SK-N-SH treated with all-trans-retinoic acid at 6 μM for 48 hours (cell line): ENCODE data around the gene GRM7.

Experiments used
- ATAC-seq: fragments of 200-7000 bp; cut with Tn5 transposase; 3 replicates; pipeline ENCODE4 v1.9.1; 2020; ENCODE audit warnings: mild to moderate bottlenecking, moderate library complexity
- ARNTL ChIP-seq: fragments of 450-650 bp; formaldehyde crosslinking; IDR thresholded peaks from 2 replicates; pipeline ENCODE4 v1.5.0; 2020; ENCODE audit warnings: low read depth, mild to moderate bottlenecking, moderate library complexity, borderline replicate concordance
- BACH2 ChIP-seq: fragments of 250-450 bp; sonication (Bioruptor Pico); IDR thresholded peaks from 2 replicates; pipeline ENCODE4 v1.9.0; 2021; ENCODE audit warnings: mild to moderate bottlenecking, borderline replicate concordance
- CSDC2 ChIP-seq: fragments of 250-450 bp; sonication (Bioruptor Pico); IDR thresholded peaks from 2 replicates; pipeline ENCODE4 v1.5.0; 2020; ENCODE audit warnings: mild to moderate bottlenecking, moderate library complexity
- ESRRG ChIP-seq: fragments of 250-450 bp; sonication (Bioruptor Pico); IDR thresholded peaks from 2 replicates; pipeline ENCODE4 v1.6.1; 2021; ENCODE audit warnings: mild to moderate bottlenecking
- GLIS3 ChIP-seq: fragments of 250-450 bp; sonication (Bioruptor Pico); IDR thresholded peaks from 2 replicates; pipeline ENCODE4 v1.5.0; 2020; ENCODE audit warnings: mild to moderate bottlenecking, moderate library complexity
- ISL1 ChIP-seq: fragments of 250-450 bp; sonication (Bioruptor Pico); IDR thresholded peaks from 2 replicates; pipeline ENCODE4 v2.1.2; 2022; ENCODE audit warnings: mild to moderate bottlenecking, moderate library complexity
- PPARA ChIP-seq: fragments of 250-450 bp; sonication (Bioruptor Pico); IDR thresholded peaks from 2 replicates; pipeline ENCODE4 v1.5.0; 2020; ENCODE audit warnings: mild to moderate bottlenecking, borderline replicate concordance
- RARB ChIP-seq: fragments of 250-450 bp; sonication (Bioruptor Pico); IDR thresholded peaks from 2 replicates; pipeline ENCODE4 v1.8.0; 2021; ENCODE audit warnings: mild to moderate bottlenecking, moderate library complexity
- SNAI2 ChIP-seq: fragments of 250-450 bp; sonication (Bioruptor Pico); IDR thresholded peaks from 2 replicates; pipeline ENCODE4 v1.5.0; 2020; ENCODE audit warnings: mild to moderate bottlenecking, moderate library complexity
- TCF4 ChIP-seq: fragments of 250-450 bp; sonication (Bioruptor Pico); IDR thresholded peaks from 2 replicates; pipeline ENCODE4 v1.8.0; 2021; ENCODE audit warnings: mild to moderate bottlenecking, moderate library complexity, borderline replicate concordance
- TOX ChIP-seq: fragments of 250-450 bp; sonication (Bioruptor Pico); IDR thresholded peaks from 2 replicates; pipeline ENCODE4 v1.8.0; 2021; ENCODE audit warnings: mild to moderate bottlenecking, moderate library complexity, borderline replicate concordance
- ZC3H10 ChIP-seq: fragments of 250-450 bp; sonication (Bioruptor Pico); IDR thresholded peaks from 2 replicates; pipeline ENCODE4 v1.5.1; 2021; ENCODE audit warnings: mild to moderate bottlenecking, moderate library complexity
- ZFP30 ChIP-seq: fragments of 450-650 bp; formaldehyde crosslinking; IDR thresholded peaks from 2 replicates; pipeline ENCODE4 v1.5.0; 2022; ENCODE audit warnings: mild to moderate bottlenecking, moderate library complexity
- ZNF565 ChIP-seq: fragments of 450-650 bp; formaldehyde crosslinking; conservative IDR thresholded peaks from 2 replicates; pipeline ENCODE4 v1.5.0; 2020; ENCODE audit warnings: low read depth, mild to moderate bottlenecking, moderate library complexity
- ZNF70 ChIP-seq: fragments of 450-650 bp; formaldehyde crosslinking; IDR thresholded peaks from 2 replicates; pipeline ENCODE4 v1.5.0; 2020; ENCODE audit warnings: mild to moderate bottlenecking, moderate library complexity
- ZNF8 ChIP-seq: fragments of 450-650 bp; formaldehyde crosslinking; IDR thresholded peaks from 2 replicates; pipeline ENCODE4 v1.5.0; 2020; ENCODE audit warnings: mild to moderate bottlenecking, moderate library complexity
- TF ChIP-seq, protein P1 (sequence below): fragments of 250-450 bp; sonication (Bioruptor Pico); IDR thresholded peaks from 2 replicates; pipeline ENCODE4 v1.8.0; 2020; ENCODE audit warnings: mild to moderate bottlenecking, moderate library complexity, borderline replicate concordance
- TF ChIP-seq, protein P2 (sequence below): fragments of 250-450 bp; sonication (Bioruptor Pico); IDR thresholded peaks from 2 replicates; pipeline ENCODE4 v1.5.1; 2021; ENCODE audit warnings: mild to moderate bottlenecking, moderate library complexity
- TF ChIP-seq, protein P3 (sequence below): fragments of 250-450 bp; sonication (Bioruptor Pico); IDR thresholded peaks from 2 replicates; pipeline ENCODE4 v1.5.0; 2020; ENCODE audit warnings: mild to moderate bottlenecking, moderate library complexity
- TF ChIP-seq, protein P4 (sequence below): fragments of 250-450 bp; sonication (Bioruptor Pico); IDR thresholded peaks from 2 replicates; pipeline ENCODE4 v1.8.0; 2021; ENCODE audit warnings: low read depth, mild to moderate bottlenecking, moderate library complexity, borderline replicate concordance
- TF ChIP-seq, protein P5 (sequence below): fragments of 250-450 bp; sonication (Bioruptor Pico); IDR thresholded peaks from 2 replicates; pipeline ENCODE4 v1.5.1; 2020; ENCODE audit warnings: low read depth, mild to moderate bottlenecking, moderate library complexity

The GRM7 gene

DNA sequence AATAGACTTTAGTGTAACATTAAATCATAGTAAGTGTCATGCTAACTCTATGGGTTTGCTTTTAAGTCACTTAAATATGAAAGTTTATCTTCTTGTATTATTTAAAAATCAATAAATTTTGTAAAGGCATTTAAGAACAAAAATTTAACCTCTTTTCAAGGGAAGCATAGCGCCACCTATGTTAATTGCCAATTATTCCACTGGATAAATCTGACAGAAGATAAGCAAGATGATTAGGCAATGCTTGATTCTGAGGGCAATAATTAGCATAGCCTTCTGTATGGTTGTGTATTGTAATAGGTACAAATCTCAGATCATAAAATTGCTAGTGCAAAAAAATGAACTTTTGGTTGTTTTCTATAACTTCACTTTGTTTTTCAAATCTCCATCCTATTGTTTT is 560.1 kb downstream of the GRM7 start:
- TF ChIP-seq ZC3H10 (CRISPR knock-in tag) (no peak), ZFP30 (CRISPR knock-in tag) (no peak), ZNF70 (CRISPR knock-in tag) (no peak), GLIS3 (CRISPR knock-in tag) (no peak), SNAI2 (no peak)
- TF ChIP-seq, protein P1, sequence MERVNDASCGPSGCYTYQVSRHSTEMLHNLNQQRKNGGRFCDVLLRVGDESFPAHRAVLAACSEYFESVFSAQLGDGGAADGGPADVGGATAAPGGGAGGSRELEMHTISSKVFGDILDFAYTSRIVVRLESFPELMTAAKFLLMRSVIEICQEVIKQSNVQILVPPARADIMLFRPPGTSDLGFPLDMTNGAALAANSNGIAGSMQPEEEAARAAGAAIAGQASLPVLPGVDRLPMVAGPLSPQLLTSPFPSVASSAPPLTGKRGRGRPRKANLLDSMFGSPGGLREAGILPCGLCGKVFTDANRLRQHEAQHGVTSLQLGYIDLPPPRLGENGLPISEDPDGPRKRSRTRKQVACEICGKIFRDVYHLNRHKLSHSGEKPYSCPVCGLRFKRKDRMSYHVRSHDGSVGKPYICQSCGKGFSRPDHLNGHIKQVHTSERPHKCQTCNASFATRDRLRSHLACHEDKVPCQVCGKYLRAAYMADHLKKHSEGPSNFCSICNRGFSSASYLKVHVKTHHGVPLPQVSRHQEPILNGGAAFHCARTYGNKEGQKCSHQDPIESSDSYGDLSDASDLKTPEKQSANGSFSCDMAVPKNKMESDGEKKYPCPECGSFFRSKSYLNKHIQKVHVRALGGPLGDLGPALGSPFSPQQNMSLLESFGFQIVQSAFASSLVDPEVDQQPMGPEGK (CRISPR knock-in tag), result no peak
- no peak for ATAC-seq

DNA sequence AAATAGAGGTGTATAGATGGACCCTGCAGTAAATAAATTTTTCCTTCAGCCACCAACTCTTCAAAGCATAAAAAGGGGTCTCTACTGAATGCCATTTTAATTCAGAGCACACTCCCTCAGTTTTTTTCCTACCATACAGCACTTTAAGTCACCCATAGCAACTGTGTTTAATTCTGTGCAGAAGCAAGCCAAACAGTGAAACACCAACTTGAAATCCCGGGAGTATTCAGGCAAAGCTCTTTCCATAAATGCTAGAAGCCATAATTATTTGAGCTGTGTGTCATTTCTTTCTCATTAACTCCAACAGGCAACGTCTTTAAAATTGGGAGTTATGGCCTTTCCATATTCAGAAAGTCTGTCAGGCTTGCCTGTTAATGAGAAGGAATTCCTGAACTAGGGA is 562.1 kb downstream of the GRM7 start:
- no peak for TF ChIP-seq BACH2 (CRISPR knock-in tag)
- TF ChIP-seq ZNF8 (CRISPR knock-in tag), result no peak
- no peak for TF ChIP-seq ARNTL (CRISPR knock-in tag)
- TF ChIP-seq, protein P2, sequence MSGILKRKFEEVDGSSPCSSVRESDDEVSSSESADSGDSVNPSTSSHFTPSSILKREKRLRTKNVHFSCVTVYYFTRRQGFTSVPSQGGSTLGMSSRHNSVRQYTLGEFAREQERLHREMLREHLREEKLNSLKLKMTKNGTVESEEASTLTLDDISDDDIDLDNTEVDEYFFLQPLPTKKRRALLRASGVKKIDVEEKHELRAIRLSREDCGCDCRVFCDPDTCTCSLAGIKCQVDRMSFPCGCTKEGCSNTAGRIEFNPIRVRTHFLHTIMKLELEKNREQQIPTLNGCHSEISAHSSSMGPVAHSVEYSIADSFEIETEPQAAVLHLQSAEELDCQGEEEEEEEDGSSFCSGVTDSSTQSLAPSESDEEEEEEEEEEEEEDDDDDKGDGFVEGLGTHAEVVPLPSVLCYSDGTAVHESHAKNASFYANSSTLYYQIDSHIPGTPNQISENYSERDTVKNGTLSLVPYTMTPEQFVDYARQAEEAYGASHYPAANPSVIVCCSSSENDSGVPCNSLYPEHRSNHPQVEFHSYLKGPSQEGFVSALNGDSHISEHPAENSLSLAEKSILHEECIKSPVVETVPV, result no peak
- no peak for TF ChIP-seq ISL1 (CRISPR knock-in tag)
- no peak for TF ChIP-seq GLIS3 (CRISPR knock-in tag)
- no peak for TF ChIP-seq ZNF565 (CRISPR knock-in tag)
- TF ChIP-seq PPARA, result no peak
- no peak for TF ChIP-seq TCF4 (CRISPR knock-in tag)
- TF ChIP-seq CSDC2 (CRISPR knock-in tag), result no peak
- TF ChIP-seq, protein P3, sequence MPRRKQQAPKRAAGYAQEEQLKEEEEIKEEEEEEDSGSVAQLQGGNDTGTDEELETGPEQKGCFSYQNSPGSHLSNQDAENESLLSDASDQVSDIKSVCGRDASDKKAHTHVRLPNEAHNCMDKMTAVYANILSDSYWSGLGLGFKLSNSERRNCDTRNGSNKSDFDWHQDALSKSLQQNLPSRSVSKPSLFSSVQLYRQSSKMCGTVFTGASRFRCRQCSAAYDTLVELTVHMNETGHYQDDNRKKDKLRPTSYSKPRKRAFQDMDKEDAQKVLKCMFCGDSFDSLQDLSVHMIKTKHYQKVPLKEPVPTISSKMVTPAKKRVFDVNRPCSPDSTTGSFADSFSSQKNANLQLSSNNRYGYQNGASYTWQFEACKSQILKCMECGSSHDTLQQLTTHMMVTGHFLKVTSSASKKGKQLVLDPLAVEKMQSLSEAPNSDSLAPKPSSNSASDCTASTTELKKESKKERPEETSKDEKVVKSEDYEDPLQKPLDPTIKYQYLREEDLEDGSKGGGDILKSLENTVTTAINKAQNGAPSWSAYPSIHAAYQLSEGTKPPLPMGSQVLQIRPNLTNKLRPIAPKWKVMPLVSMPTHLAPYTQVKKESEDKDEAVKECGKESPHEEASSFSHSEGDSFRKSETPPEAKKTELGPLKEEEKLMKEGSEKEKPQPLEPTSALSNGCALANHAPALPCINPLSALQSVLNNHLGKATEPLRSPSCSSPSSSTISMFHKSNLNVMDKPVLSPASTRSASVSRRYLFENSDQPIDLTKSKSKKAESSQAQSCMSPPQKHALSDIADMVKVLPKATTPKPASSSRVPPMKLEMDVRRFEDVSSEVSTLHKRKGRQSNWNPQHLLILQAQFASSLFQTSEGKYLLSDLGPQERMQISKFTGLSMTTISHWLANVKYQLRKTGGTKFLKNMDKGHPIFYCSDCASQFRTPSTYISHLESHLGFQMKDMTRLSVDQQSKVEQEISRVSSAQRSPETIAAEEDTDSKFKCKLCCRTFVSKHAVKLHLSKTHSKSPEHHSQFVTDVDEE (CRISPR knock-in tag), result no peak
- no peak for TF ChIP-seq TOX (CRISPR knock-in tag)
- no peak for TF ChIP-seq ESRRG (CRISPR knock-in tag)
- TF ChIP-seq SNAI2, result no peak
- no peak for TF ChIP-seq RARB (CRISPR knock-in tag)
- TF ChIP-seq, protein P4, sequence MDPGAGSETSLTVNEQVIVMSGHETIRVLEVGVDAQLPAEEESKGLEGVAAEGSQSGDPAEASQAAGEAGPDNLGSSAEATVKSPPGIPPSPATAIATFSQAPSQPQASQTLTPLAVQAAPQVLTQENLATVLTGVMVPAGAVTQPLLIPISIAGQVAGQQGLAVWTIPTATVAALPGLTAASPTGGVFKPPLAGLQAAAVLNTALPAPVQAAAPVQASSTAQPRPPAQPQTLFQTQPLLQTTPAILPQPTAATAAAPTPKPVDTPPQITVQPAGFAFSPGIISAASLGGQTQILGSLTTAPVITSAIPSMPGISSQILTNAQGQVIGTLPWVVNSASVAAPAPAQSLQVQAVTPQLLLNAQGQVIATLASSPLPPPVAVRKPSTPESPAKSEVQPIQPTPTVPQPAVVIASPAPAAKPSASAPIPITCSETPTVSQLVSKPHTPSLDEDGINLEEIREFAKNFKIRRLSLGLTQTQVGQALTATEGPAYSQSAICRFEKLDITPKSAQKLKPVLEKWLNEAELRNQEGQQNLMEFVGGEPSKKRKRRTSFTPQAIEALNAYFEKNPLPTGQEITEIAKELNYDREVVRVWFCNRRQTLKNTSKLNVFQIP (CRISPR knock-in tag), result no peak
- TF ChIP-seq ZNF70 (CRISPR knock-in tag), result no peak
- ATAC-seq, result no peak

DNA sequence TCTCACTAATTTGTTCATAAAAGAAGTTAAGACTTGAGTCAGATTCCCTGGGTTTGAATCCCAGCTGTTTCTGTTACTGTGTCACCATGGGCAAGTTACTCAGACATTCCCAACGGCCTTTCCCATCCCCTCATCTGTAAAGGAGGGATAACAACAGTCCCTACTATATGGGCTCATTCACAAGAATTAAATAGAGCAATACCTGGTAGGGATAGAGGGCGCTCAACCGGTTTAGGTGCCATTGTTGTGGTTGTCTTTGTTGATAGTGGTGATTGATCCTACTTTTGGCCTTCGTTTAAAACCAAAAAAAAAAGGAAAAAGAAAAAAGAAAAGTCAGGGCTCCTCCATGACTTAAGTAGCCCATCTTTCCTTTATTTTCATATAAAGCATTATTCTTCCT is 563.1 kb downstream of the GRM7 start:
- TF ChIP-seq, protein P2, result no peak
- no peak for TF ChIP-seq ZC3H10 (CRISPR knock-in tag)
- TF ChIP-seq SNAI2, result no peak
- TF ChIP-seq, protein P5, sequence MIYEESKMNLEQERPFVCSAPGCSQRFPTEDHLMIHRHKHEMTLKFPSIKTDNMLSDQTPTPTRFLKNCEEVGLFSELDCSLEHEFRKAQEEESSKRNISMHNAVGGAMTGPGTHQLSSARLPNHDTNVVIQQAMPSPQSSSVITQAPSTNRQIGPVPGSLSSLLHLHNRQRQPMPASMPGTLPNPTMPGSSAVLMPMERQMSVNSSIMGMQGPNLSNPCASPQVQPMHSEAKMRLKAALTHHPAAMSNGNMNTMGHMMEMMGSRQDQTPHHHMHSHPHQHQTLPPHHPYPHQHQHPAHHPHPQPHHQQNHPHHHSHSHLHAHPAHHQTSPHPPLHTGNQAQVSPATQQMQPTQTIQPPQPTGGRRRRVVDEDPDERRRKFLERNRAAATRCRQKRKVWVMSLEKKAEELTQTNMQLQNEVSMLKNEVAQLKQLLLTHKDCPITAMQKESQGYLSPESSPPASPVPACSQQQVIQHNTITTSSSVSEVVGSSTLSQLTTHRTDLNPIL, result no peak
- TF ChIP-seq, protein P4 (CRISPR knock-in tag), result no peak
- TF ChIP-seq, protein P1 (CRISPR knock-in tag), result no peak
- TF ChIP-seq ARNTL (CRISPR knock-in tag), result no peak
- no peak for ATAC-seq
